C4-2B (cell line): ENCODE data around the gene CNGB1.

Experiments used
- ZFX ChIP-seq: fragments of 450-650 bp; IDR thresholded peaks from 2 replicates; pipeline ENCODE4 v1.6.1; 2017
- TF ChIP-seq, protein P1 (sequence below): fragments of 450-650 bp; conservative IDR thresholded peaks from 2 replicates; pipeline ENCODE4 v1.5.1; 2017; ENCODE audit warnings: mild to moderate bottlenecking

DNA sequence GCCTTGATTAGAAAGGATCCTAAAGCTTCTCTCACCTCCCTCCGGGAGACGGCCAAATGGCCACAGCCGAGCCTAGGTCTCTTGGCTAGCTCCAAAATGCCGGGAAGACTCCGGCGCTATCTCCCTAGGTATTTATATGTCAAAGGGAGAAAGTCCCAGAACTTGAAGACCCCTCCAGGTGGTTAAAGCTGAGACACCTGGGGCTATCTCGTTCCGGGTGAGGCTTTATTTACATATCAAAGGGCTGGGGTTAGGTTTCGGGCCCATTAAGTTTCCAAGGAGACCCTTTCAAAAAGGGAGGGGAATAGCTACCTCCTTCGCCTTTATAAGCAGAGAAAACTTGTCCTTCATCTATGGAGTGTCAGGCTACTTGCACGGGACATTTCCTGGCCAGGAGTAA is 97.7 kb downstream of the CNGB1 start:
- TF ChIP-seq, protein P1, sequence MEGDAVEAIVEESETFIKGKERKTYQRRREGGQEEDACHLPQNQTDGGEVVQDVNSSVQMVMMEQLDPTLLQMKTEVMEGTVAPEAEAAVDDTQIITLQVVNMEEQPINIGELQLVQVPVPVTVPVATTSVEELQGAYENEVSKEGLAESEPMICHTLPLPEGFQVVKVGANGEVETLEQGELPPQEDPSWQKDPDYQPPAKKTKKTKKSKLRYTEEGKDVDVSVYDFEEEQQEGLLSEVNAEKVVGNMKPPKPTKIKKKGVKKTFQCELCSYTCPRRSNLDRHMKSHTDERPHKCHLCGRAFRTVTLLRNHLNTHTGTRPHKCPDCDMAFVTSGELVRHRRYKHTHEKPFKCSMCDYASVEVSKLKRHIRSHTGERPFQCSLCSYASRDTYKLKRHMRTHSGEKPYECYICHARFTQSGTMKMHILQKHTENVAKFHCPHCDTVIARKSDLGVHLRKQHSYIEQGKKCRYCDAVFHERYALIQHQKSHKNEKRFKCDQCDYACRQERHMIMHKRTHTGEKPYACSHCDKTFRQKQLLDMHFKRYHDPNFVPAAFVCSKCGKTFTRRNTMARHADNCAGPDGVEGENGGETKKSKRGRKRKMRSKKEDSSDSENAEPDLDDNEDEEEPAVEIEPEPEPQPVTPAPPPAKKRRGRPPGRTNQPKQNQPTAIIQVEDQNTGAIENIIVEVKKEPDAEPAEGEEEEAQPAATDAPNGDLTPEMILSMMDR: no peak
- TF ChIP-seq ZFX: no peak
